COR-L47 (cell line): ENCODE measurements around the gene NOCT.
"Not testable (repeated sequence)": the region's sequence is repeated elsewhere in the genome, so short reads cannot be mapped to it uniquely, and the experiment has no call there.

Experiments used
- DNase-seq: peaks from one replicate; lab custom pipeline; 2025; lab: John Stamatoyannopoulos, UW

NOCT gene

DNA sequence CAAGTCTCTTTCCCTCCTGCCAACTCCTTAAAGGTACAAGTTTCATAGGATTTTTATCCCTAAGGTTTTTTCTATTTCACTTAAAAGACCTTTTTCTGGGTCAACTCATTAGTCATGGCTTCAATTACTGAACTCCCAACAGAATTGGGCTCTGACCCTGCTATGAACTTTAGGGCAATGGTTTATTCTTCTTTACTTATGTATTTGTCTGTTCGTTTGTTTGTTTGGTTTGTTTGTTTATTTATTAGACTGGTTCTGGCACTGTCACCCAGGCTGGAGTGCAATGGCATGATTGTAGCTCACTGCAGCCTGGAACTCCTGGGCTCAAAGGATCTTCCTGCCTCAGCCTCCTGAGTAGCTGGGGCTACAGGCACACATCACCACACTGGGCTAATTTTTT, 5.9 kb upstream of the NOCT start:
- no peak for DNase-seq

GRCh38 chr4:139011225-139011950, 4.2 kb upstream of the NOCT start:
- DNase-seq = no peak

- peak; percentile 38 for DNase-seq
Observed at GRCh38 chr4:139014371-139015268, 961 bp upstream of the NOCT start.

GRCh38 chr4:139015948-139016471, 429 bp downstream of the NOCT start:
- DNase-seq = peak; percentile 15

DNA sequence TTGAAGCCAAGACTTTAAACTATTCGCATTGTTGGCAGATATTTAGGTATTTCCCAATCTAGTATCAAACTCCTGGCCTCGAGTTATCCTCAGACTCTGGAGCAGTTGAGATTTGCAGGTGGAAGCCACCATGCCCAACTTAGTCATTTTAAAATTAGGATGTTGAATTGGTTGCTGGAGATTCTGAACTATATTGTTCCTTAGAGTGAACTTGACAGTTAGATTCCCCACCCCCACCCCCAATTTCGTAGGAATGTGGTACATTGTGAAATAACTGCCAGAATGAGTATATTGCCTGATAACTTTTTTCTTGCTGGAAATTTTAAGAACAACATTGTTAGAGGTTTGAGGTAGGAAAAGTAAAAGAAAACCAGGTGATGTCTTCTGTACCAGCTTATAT, 2.3 kb downstream of the NOCT start:
- DNase-seq = no peak

- DNase-seq = no peak
Observed at GRCh38 chr4:139018501-139018900, 2.9 kb downstream of the NOCT start.

DNA sequence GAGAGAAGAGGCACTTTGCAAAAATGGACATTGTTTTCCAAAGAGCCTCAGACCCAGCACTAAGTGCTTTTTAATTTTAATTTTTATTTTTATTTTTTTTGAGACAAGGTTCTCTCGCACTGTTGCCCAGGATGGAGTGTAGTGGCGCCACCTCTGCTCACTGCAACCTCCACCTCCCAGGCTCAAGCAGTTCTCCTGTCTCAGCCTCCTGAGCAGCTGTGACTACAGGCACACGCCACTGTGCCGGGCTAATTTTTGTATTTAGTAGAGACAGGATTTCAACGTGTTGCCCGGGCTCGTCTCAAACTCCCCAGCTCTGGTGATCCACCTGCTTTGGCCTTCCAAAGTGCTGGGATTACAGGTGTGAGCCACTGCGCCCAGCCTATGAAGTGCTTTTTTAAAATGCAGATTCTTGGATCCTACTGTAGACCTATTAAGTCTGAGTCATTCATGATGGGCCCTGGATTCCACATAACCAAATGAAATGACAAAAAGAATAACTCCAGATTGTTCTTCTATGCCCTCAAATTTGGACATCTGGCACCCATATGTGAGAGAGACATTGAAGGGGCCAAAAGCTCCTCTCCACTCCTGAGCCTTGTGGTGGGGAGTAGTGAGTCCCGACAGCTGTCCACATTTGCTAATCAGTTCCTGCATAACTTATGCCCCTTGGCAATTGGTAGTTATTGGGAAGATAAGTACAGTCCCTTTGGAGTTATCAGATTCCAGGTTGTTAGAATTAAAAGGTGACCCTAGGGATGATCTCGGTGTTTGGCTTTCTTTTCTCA, 3.6 kb downstream of the NOCT start:
- DNase-seq = no peak

GRCh38 chr4:139020384-139020783, 4.8 kb downstream of the NOCT start:
- DNase-seq = no peak

- not testable (repeated sequence) for DNase-seq
Observed at GRCh38 chr4:139021071-139021470, 5.5 kb downstream of the NOCT start.

DNA sequence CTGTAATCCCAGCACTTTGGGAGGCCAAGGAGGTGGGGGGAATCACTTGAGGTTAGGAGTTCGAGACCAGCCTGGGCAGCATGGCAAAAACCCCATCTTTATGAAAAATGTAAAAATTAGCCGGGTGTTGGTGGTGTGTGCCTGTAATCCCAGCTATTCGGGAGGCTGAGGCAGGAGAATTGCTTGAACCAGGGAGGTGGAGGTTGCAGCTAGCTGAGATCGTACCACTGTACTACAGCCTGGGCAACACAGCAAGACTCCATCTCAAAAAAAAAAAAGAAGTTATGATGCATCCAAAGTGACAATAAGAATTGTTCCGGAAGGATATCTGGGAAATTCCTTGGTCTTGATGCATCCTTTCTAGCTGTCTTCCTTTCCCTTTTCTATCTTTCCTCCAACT, 7.3 kb downstream of the NOCT start:
- DNase-seq = no peak

DNA sequence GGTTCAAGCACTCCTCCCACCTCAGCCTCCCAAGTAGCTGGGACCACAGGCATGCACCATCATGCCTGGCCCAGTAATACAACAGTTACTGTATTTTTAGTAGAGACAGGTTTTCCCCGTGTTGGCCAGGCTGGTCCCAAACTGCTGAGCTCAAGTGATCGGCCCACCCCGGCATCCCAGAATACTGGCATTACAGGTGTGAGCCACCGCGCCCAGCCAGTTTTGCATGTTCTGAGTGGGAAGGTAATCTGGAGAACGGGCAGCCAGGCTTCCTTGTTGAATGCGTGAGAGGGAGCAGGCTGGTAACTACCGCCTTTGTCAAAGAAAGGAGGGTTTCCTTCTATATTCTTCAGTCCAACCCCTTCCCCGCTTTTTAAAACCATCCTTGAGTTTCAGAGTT, 9.1 kb downstream of the NOCT start:
- no peak for DNase-seq

DNA sequence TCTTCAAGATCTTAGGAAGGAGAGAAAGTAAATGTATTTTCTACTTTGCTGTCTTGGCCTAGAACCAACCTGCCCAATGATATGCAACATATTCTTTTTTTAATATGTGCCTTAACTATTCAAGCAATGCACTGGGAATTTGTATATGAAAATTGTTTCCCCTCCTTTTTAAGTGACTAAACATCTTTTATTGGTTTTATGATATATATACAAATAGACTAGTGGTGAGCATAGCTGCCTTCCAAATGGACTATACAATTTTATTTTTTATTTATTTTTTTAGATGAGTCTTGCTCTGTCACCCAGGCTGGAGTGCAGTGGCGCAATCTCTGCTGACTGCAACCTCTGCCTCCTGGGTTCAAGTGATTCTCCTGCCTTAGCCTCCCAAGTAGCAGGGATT, 10.3 kb downstream of the NOCT start:
- DNase-seq = no peak

DNA sequence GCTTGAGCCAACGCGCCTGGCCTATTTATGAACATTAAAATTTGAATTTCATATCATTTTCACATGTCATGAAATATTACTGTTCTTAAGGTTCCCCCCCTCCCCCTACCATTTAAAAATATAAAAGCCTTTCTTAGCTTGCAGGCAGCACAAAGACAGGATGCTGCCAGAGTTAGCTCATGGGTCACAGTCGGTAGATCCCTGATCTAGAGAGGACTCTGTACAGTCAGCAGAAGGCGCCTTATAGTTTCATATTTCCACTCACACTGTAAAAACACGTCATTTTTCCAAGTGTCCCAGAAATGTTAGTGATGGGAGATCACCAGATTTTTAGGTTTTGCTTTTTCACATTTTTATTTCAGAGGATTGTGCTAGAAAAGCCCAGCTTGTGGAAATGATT, 12.2 kb downstream of the NOCT start:
- no peak for DNase-seq

DNA sequence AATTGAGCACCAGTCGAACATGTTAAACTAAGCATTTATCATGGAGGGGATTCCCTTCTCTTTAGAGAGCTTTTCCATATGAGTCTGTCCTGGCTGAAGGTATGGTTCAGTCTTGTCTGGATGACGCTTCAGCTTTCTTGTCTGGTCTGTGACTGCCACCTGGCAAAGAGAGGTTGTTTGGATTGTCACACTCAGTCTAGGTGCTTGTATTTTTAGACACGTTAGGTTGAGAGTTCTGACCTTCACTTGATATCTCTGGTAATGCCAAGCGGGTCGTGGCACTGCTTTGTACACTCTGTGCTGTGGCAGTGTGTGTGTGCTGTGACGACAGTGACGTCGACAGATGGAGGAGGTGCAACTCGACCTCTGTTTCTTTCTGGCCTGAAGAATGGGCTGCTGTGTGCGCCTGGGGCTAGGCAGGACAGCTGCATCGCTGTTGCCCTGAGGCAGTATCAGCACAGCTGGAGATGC, 12.6 kb downstream of the NOCT start:
- no peak for DNase-seq

- not testable (repeated sequence) for DNase-seq
Observed at GRCh38 chr4:139029866-139030363, 14.3 kb downstream of the NOCT start.

GRCh38 chr4:139030614-139031235, 15.1 kb downstream of the NOCT start:
- DNase-seq = peak; percentile 76

DNA sequence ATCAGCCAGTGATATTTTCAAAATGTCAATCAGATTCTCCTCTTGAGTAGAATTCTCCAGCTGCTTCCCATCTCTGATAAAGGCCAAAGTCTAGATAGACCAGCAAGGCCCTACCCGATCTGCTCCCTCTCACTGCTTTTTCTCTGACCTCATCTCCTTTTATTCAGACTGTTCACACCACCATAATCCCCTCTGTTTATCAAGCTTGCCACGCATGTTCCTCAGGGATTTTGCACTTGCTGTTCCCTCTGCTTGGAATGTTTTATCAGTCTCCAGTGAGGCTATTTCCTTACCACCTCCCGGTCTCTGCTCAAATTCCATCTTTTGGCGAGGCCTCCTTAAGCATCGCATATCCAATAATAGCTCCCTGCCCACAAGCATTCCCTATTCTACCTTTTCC, 20.1 kb downstream of the NOCT start:
- no peak for DNase-seq

- no peak for DNase-seq
Observed at GRCh38 chr4:139036885-139037284, 21.3 kb downstream of the NOCT start.

- no peak for DNase-seq
Observed at GRCh38 chr4:139038874-139039443, 23.4 kb downstream of the NOCT start.

DNA sequence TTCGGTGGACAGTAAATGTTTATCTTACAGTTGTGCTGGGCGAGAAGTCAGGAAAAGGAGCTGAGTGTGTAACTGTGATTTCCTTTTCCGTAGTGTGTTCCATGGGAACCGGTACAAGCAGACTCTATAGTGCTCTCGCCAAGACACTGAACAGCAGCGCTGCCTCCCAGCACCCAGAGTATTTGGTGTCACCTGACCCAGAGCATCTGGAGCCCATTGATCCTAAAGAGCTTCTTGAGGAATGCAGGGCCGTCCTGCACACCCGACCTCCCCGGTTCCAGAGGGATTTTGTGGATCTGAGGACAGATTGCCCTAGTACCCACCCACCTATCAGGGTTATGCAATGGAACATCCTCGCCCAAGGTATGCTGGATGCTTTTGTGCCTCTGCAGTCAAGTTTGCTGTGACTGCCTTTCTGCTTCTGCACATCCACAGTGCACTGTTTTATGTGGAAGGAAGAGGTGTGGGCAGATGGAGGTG, 27.4 kb downstream of the NOCT start:
- DNase-seq = no peak

GRCh38 chr4:139044291-139044690, 28.7 kb downstream of the NOCT start:
- DNase-seq = no peak
